ENCODE data around the gene C11orf24. TPM values are rescaled to one million over a fixed set of nuclear protein-coding genes. Genes with fewer than 3 reads are reported as not detected.

Gene C11orf24
- total RNA-seq, 3 donors from 2014 or later = 51.8 to 83.2 (median 53.2) TPM

DNA sequence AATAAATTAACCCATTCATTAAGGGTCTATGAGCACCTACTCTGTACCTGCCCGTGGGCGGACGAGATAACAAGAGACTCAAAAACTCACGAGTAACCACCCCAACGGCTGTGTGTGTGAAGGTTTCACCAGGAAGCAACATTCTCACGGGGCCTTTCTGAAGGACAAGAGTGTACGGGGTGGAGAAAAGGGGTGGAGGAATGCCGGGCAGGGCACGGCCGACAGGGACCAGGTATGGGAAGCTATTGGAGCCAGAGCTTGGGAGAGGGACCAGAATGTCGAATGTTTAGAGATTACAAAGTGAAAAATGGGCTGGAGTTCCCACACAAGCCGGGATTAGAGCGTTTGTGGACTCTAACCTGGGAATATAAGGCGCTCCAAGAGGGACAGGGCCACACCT is 60.2 kb downstream of the C11orf24 start:
- Histone ChIP-seq H3K4me1 (ENCODE audit: low read depth) (peaks cover 53% of the 10 kb centered on the region), H3K9me3 (no peaks in the 10 kb centered on the region), H3K4me3 (peak overlapping the region; percentile 68), H3K36me3 (ENCODE audit: low read depth) (no peaks in the 10 kb centered on the region)
- DNase-seq = peak; percentile 66 to 77 (median 71)
- ATAC-seq = peak; percentile 33
- intact Hi-C loops (cut with DNase I, micrococcal nuclease) = no loop called here
- TF ChIP-seq CTCF (IDR thresholded peaks at IDR 0.05) = no peak

Other genes with a start within 250 kb of the C11orf24 start
- gene NDUFS8, start 241.3 kb downstream of the C11orf24 start, total RNA-seq = 100 to 1,000 TPM; 148 to 165 (median 162) TPM
- gene TCIRG1, start 232.9 kb downstream of the C11orf24 start, total RNA-seq = 100 to 1,000 TPM; 155 to 189 (median 166) TPM
- gene CHKA, start 150.6 kb downstream of the C11orf24 start, total RNA-seq = 10 to 100 TPM; 44.1 to 74.4 (median 58.5) TPM
- gene KMT5B, start 58.7 kb downstream of the C11orf24 start, total RNA-seq = 10 to 100 TPM; 56.4 to 71.3 (median 65.1) TPM
- 100 to 1,000 TPM in 2 of 3 donors, 10 to 100 TPM in 1; 83.7 to 113 (median 103) TPM for gene LRP5, start 40.6 kb upstream of the C11orf24 start, total RNA-seq
- 100 to 1,000 TPM; 107 to 141 (median 115) TPM for gene PPP6R3, start 188.8 kb upstream of the C11orf24 start, total RNA-seq